ENCODE results near the gene RIPK3.
"Not testable (repeated sequence)": the region's sequence is repeated elsewhere in the genome, so short reads cannot be mapped to it uniquely, and the experiment has no call there.

Gene RIPK3

GRCh38 chr14:24339284-24340151 lies at the start of gene RIPK3:
TSS of gene RIPK3 (minus strand) at chr14:24339991. CDS start at chr14:24339826, 165 bp downstream.
- DNase-seq, result peak; percentile 75

DNA sequence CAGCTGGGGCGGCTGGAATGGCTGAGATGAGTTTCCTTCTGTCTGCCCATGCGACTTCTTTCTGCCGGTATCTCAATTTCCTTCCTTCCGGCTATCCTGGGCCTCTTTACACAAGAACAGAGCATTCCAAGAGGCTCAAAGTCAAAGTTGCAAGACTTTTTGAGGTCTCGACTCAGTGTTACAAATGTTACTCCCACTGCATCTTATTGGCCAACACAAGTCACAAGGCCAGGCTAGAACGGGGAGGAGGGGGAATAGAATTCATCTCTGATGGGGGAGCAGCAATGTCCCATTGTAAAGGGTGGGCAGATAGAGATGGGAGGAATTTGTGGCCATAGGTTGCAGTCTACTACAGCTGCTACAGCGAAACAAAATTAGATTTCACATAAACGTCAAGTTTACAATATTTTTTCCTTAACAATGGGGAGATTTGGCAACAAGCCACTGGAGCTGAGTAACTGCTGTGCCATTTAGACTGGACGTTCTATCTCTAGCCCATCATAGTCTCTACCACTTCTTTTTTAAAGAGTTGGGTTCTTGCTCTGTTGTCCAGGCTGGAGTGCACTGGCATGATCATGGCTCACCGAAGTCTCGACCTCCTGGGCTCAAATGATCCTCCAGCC lies 49.5 kb upstream of the RIPK3 start:
- DNase-seq, result no peak

GRCh38 chr14:24388474-24389179 lies 48.8 kb upstream of the RIPK3 start:
- DNase-seq, result no peak

DNA sequence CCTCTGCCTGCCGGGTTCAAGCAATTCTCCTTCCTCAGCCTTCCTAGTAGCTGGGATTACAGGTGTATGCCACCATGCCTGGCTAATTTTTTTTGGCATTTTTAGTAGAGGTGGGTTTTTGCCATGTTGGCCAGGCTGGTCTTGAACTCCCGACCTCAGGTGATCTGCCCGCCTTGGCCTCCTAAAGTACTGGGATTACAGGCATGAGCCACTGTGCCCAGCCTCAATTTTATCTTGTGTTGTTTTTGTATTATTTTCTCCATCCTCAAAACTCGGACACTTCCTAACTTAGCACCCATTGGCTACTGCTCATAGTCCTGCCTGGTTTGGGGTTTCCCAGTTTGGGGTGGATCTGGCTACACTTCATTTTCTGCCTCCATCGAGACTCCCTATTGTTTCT lies 47.8 kb upstream of the RIPK3 start:
- DNase-seq, result not testable (repeated sequence)

DNA sequence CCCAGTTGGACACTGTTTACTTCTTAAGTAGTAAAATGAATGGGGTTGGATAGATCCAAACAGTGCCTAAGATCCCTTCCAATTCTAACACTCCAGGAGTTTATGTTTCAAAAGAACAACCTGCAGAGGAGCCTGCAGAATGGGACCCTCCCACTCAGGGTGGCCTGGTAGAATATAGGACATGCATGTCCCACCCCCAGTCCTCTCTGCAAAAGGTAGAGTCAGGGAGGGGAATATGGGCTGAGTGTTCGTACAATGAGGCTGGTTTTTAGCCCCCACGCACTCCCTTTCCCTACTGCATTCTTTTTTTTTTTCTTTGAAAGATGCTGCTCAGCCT lies 47.2 kb upstream of the RIPK3 start:
- no peak for DNase-seq

DNA sequence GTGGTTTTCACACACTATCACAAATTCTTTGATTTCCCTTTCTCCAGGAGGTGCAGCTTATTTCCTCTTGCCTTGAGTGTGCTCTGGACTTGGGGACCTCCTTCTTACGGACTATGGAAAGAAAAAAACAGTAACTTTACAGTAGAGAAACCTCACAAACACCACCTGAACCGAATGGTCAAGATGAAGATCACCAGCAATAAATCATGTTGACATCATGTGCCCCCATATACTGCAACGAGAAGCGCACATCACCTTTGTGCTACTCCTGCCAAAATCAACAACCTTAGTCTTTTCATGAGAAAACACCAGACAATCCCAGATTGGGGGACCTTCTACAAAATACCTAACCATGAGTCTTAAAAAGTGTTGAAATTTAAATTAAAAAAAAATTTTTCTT lies 45.7 kb upstream of the RIPK3 start:
- DNase-seq, result no peak

GRCh38 chr14:24384169-24384568 lies 44.4 kb upstream of the RIPK3 start:
- DNase-seq, result no peak

GRCh38 chr14:24382064-24382371 lies 42.2 kb upstream of the RIPK3 start:
- no peak for DNase-seq

- no peak for DNase-seq
Observed at GRCh38 chr14:24381363-24382063, 41.7 kb upstream of the RIPK3 start.

GRCh38 chr14:24379907-24380730 lies 40.3 kb upstream of the RIPK3 start:
- DNase-seq, result no peak

GRCh38 chr14:24378981-24379906 lies 39.5 kb upstream of the RIPK3 start:
- DNase-seq, result no peak

DNA sequence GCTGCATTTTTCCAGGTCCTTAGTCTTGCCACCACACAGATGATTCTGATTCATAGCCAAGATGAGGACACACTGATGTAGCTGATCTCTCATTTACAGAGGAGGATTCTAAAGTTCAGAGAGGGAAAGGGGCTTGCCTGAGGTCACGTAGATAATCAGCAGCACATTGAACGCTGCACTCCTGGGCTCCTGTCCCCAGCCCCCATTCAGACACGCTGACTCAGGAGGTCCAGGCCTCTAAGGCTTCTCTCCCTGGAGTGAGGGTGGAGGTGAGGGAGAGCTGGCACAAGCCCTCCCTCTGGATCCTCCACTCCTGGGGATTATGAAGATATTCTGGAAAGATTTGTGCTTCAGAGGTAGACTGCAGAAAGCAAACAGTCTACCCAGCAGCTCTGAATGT lies 38.5 kb upstream of the RIPK3 start:
- no peak for DNase-seq

GRCh38 chr14:24377657-24378056 lies 37.9 kb upstream of the RIPK3 start:
- no peak for DNase-seq

- no peak for DNase-seq
Observed at GRCh38 chr14:24377126-24377525, 37.3 kb upstream of the RIPK3 start.

GRCh38 chr14:24376448-24377070 lies 36.8 kb upstream of the RIPK3 start:
- no peak for DNase-seq

- no peak for DNase-seq
Observed at GRCh38 chr14:24372701-24373416, 33.1 kb upstream of the RIPK3 start.

DNA sequence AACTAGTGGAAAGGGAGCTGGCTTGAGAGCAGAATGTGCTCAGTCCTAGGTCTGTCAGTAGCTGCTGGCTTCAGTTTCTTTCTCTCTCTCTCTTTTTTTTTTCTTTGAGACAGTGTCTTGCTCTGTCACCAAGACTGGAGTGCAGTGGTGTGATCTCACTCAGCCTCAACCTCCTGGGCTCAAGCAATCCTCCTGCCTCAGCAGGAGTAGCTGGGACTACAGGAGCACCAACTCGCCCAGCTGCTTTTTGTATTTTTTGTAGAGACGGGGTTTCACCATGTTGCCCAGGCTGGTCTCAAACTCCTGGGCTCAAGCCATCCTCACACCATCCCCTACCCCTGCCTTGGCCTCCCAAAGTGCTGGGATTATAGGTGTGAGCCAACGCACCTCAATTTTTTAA lies 31.8 kb upstream of the RIPK3 start:
- DNase-seq, result not testable (repeated sequence)

GRCh38 chr14:24370748-24371147 lies 31.0 kb upstream of the RIPK3 start:
- DNase-seq, result no peak

- DNase-seq, result no peak
Observed at GRCh38 chr14:24369907-24370687, 30.3 kb upstream of the RIPK3 start.
